Kidney (tissue), 14 donors: ENCODE data around the gene SPRED3. TPM values are rescaled to one million over a fixed set of nuclear protein-coding genes. Genes with fewer than 3 reads are reported as not detected.

Source experiments
- DNase-seq, 5 donors: peaks; one replicate each; pipeline ENCODE4 v3.0.0-alpha.2; 2013 to 2020
- FAIRE-seq: peaks from 2 replicates; lab custom pipeline; 2012; peaks lifted over from hg19 to GRCh38; lab: Jason Lieb, UNC
- H3K27ac ChIP-seq, 2 donors: one replicate each; pipeline ENCODE4 v1.7.0; 2013; ENCODE audit warnings: low read depth in 2 of 2, low read length in 2 of 2, inconsistent platforms in 1 of 2
- H3K27me3 ChIP-seq: one replicate; pipeline ENCODE4 v1.7.1; 2013; ENCODE audit warnings: low read length, inconsistent platforms; ENCODE audit not compliant: control insufficient read depth, insufficient read depth
- H3K36me3 ChIP-seq, 3 donors: one replicate each; pipeline versions ENCODE4 v1.7.0 to v1.7.1; 2013; ENCODE audit warnings: low read length in 3 of 3, control low read depth in 1 of 3, inconsistent platforms in 1 of 3; ENCODE audit not compliant: insufficient read depth in 3 of 3, control insufficient read depth in 2 of 3
- H3K4me1 ChIP-seq, 3 donors: one replicate each; pipeline versions ENCODE4 v1.7.0 to v1.7.1; 2013; ENCODE audit warnings: low read length in 3 of 3, inconsistent platforms in 1 of 3, low read depth in 1 of 3; ENCODE audit not compliant: control insufficient read depth in 2 of 3, insufficient read depth in 2 of 3
- H3K4me3 ChIP-seq, 3 donors: one replicate each; pipeline versions ENCODE4 v1.7.0 to v1.8.1; 2013; ENCODE audit warnings: low read length in 3 of 3, control low read depth in 1 of 3, inconsistent platforms in 1 of 3
- H3K9ac ChIP-seq, 3 donors: one replicate each; pipeline versions ENCODE4 v1.7.0 to v1.7.1; 2013; ENCODE audit warnings: low read length in 3 of 3, control low read depth in 1 of 3, inconsistent platforms in 1 of 3
- H3K9me3 ChIP-seq, 3 donors: one replicate each; pipeline versions ENCODE4 v1.7.0 to v1.7.1; 2013; ENCODE audit warnings: low read length in 3 of 3, control low read depth in 1 of 3, inconsistent platforms in 1 of 3; ENCODE audit not compliant: control insufficient read depth in 2 of 3, insufficient read depth in 1 of 3
- intact Hi-C: fragments of 100-400 bp; cut with DNase I; formaldehyde crosslinking; loops from one replicate; pipeline ENCODE4 v1.11.1; 2022
- polyA plus RNA-seq: library from polyadenylated mRNA; stranded (reverse); fragments of 350-450 nt; fragmentation: Illumina TruSeq; extraction: RNeasy Lipid Tissue Mini Kit (QIAGEN cat#74804); gene quantifications from one replicate; pipeline ENCODE4 v1.2.3, GENCODE V29; 2014; ENCODE audit warnings: low read depth, low replicate concordance; ENCODE audit not compliant: insufficient read depth
- total RNA-seq: library from RNA; stranded (reverse); fragmentation: NEBNext Ultra II Directional; extraction: Animal tissue kit (Norgen Biotek cat#: 25700); gene quantifications from one replicate; pipeline ENCODE4 v1.2.1, GENCODE V29; 2021
- TF ChIP-seq, protein P1 (sequence below): IDR thresholded peaks from 3 replicates; pipeline ENCODE4 v1.5.1; 2012; ENCODE audit warnings: mild to moderate bottlenecking, moderate library complexity, borderline replicate concordance; ENCODE audit not compliant: insufficient read depth; ENCODE audit errors: extremely low read depth
- donor health status: control.
- donor health status: control.
- donor health status: control.
- donor health status: control.
- donor health status: control.
- donor health status: DM: yes; HTN: yes; CAD: no.
- donor health status: Normal renal cell carcinoma (clear cell type).

SPRED3 gene
- total and polyA plus RNA-seq, 2 donors from 2014 or later, result 0.17 to 8.7 TPM

DNA sequence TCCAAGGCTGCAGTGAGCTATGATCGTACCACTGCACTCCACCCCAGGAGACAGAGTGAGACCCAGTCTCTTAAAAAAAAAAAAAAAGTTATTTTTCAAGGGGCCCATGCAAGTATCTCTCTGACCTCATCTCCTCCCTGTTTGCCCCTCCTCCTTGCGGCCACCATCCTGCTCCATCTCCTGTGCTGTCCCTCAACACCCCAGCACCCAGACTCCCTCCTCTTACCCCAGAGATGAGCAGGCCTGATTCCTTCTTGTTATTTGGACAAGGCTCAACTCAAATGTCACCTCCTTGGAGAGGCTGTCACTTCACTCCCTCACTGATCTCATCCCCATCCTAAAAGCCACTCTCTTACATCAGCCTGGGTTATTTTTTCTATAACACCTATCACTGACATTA, 49.4 kb downstream of the SPRED3 start:
- DNase-seq (no peak), FAIRE-seq (no peak)
- no peaks in the 10 kb centered on the region for H3K27me3 ChIP-seq
- H3K4me1 ChIP-seq, result no peaks in the 10 kb centered on the region
- H3K27ac ChIP-seq, result no peak overlapping the region
- intact Hi-C loops, result no loop called here
- no peak overlapping the region for H3K4me3 ChIP-seq
- no peaks in the 10 kb centered on the region for H3K9me3 ChIP-seq
- no peaks in the 10 kb centered on the region for H3K36me3 ChIP-seq
- TF ChIP-seq, protein P1, sequence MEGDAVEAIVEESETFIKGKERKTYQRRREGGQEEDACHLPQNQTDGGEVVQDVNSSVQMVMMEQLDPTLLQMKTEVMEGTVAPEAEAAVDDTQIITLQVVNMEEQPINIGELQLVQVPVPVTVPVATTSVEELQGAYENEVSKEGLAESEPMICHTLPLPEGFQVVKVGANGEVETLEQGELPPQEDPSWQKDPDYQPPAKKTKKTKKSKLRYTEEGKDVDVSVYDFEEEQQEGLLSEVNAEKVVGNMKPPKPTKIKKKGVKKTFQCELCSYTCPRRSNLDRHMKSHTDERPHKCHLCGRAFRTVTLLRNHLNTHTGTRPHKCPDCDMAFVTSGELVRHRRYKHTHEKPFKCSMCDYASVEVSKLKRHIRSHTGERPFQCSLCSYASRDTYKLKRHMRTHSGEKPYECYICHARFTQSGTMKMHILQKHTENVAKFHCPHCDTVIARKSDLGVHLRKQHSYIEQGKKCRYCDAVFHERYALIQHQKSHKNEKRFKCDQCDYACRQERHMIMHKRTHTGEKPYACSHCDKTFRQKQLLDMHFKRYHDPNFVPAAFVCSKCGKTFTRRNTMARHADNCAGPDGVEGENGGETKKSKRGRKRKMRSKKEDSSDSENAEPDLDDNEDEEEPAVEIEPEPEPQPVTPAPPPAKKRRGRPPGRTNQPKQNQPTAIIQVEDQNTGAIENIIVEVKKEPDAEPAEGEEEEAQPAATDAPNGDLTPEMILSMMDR, result no peak
- H3K9ac ChIP-seq, result no peak overlapping the region

DNA sequence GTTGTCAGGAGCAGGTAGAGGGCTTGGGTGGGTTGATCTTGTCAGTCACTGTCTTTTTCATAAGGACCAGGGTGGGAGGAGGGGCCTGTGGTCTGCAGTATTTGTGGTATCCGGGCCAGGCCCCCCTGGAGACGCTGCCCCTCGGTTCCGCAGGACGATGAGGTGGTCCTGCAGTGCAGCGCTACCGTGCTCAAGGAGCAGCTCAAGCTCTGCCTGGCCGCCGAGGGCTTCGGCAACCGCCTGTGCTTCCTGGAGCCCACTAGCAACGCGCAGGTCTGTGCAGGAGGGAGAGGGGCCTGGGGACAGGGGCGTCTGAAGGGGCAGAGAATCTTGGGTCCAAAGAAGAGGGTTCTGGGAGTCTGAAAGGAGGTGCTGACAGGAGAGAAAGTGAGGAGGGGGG, 52.1 kb downstream of the SPRED3 start:
- FAIRE-seq, result no peak

DNA sequence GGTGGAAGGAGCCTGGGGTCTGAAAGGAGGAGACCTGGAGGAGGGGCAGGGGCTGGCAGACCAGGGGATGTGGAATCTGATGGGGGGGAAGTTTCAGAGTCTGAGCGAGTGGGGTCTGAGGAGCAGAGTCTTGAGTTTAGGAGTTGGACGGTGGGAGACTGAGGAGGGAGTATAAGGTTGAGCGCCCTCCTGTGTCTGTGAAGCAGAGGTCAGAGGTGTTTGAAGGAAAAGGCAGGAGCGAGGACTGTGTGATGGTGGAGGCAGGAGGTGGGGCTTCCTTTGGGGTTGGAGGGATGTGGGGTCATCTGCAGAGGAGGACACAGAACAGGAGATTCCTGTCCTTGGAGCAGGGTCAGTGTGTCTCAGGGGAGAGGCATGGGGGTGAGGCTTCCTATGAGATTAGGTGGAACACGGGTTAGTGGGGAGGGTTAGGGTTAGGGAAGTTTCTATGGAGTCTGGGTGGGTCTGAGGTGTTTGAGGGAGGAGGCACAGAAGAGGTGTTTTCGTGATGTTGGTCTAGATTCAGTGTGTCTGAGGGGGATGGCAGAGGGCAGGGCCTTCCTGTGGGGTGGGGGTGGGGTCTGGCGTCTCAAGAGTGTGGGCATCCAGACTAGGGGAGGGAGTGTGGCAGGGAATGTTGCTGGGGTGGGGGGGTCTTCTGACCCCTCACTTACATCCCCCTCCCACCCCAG, 53.3 kb downstream of the SPRED3 start:
- no peak for DNase-seq
- Histone ChIP-seq H3K27me3 (no peaks in the 10 kb centered on the region), H3K9ac (no peak overlapping the region), H3K9me3 (no peaks in the 10 kb centered on the region), H3K4me3 (no peak overlapping the region), H3K36me3 (no peaks in the 10 kb centered on the region), H3K27ac (no peak overlapping the region), H3K4me1 (no peaks in the 10 kb centered on the region)
- intact Hi-C loops, result no loop called here
- TF ChIP-seq, protein P1, result no peak
- no peak for FAIRE-seq

More for the DNA sequence above, 52.1 kb downstream of the SPRED3 start:
- Histone ChIP-seq H3K36me3 (no peaks in the 10 kb centered on the region), H3K27ac (no peak overlapping the region), H3K4me1 (no peaks in the 10 kb centered on the region), H3K27me3 (no peaks in the 10 kb centered on the region), H3K9me3 (no peaks in the 10 kb centered on the region), H3K9ac (no peak overlapping the region), H3K4me3 (no peak overlapping the region)
- TF ChIP-seq, protein P1, result no peak
- DNase-seq, result no peak
- intact Hi-C loops, result no loop called here
